HG03469 (cell line): ENCODE results near the gene DHCR24.

Experiments
- ATAC-seq: cut with Tn5 transposase; IDR thresholded peaks from one replicate; pipeline ENCODE4 v1.9.1; 2021; ENCODE audit warnings: mild to moderate bottlenecking, moderate library complexity, moderate number of reproducible peaks; ENCODE audit not compliant: unreplicated experiment

DHCR24 gene

DNA sequence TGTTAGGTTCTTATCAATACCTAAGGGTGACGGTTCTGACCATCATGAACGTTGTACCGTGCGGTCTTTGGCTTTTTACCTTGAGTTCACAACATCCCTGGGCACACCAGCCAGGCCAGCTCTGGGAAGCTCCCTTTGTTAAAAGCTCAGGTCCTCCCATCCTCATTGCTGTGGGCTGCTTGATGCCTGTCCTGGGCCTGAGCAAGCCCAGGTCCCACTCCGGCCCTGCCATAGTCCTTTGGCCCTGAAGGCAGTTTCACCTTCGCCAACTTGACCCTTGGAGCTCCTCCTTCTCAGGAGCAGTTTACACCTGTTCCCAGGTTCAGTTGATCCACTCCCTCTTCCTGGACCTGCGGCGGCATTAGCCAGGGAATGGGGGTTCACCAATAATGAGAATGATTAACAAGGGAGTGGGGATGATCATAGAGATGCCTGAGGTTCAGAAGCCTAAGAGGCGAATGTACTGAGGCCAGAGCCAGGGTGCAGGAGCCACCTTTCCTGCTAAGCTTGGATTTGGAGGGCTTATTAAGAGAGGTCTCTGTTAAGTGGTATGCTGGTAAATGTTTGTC lies 40.2 kb downstream of the DHCR24 start:
- ATAC-seq = no peak

GRCh38 chr1:54846301-54846700 lies 40.7 kb downstream of the DHCR24 start:
- ATAC-seq = no peak

- ATAC-seq = no peak
Observed at GRCh38 chr1:54845772-54846171, 41.2 kb downstream of the DHCR24 start.

DNA sequence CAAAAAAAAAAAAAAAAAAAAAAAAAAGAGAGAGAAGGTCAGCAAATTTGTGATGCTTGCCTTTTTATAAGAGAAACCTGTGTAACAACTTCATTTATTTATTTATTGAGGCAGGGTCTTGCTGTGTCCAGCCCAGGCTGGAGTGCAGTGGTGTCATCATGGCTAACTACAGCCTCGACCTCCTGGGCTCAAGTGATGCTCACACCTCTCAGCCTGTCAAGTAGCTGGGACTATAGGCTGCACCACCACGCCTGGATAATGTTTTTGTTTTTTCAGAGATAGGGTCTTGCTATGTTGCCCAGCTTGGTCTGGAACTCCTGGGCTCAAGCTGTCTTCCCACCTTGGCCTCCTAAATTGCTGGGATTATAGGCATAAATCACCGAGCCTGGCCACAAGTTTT lies 42.4 kb downstream of the DHCR24 start:
- no peak for ATAC-seq

- ATAC-seq = no peak
Observed at GRCh38 chr1:54843449-54843848, 43.5 kb downstream of the DHCR24 start.

- ATAC-seq = no peak
Observed at GRCh38 chr1:54842963-54843362, 44.0 kb downstream of the DHCR24 start.

DNA sequence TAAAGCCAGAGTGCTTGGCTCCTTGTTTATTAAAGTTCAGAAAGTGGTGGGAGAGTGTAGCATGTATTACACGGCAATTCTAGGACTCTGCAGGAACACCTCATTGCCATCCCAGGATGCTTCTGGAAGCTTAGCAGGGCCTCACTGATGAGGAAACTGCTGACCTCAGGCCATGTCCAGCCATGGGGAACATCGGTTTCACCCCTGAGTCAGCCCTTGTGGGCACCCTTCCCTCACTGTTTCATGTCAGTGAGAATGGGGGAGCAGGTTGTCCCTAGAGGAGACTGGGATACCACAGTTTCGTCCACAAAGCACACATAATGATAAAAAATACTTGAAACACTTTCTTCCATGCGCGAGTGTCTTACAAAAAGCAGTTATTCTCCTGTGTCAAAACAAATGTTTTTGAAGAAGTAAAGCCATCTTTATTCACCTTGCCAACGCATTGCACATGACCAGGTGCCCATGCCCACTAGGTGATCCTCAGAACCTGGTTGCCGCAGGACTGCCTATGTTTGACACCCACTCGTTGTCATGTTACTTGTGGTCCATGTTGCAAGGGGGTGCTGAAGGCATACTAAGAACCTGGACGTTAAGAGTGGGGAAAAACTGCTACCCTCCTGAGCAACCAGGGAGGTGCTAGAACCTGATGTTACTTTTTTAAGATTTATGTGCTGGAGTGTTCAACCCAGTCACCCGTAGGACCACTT lies 44.6 kb downstream of the DHCR24 start:
- ATAC-seq = no peak

DNA sequence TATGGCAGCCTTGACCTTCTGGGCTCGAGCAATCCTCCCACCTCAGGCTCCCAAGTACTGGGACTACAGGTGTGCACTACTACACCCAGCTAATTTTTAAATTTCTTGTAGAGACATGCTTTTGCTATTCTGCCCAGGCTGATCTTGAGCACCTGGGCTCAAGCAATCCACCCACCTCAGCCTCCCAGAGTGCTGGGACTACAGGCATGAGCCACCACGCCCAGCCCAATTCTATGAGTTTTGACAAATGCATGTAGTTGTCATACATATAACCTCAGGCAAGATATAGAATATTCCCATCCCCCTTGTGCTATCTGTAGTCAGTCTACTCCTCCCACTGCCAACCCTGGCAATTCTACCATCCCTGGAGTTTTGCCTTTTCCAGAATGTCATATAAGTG lies 47.2 kb downstream of the DHCR24 start:
- ATAC-seq = no peak

GRCh38 chr1:54838565-54839180 lies 48.3 kb downstream of the DHCR24 start:
- ATAC-seq = no peak

DNA sequence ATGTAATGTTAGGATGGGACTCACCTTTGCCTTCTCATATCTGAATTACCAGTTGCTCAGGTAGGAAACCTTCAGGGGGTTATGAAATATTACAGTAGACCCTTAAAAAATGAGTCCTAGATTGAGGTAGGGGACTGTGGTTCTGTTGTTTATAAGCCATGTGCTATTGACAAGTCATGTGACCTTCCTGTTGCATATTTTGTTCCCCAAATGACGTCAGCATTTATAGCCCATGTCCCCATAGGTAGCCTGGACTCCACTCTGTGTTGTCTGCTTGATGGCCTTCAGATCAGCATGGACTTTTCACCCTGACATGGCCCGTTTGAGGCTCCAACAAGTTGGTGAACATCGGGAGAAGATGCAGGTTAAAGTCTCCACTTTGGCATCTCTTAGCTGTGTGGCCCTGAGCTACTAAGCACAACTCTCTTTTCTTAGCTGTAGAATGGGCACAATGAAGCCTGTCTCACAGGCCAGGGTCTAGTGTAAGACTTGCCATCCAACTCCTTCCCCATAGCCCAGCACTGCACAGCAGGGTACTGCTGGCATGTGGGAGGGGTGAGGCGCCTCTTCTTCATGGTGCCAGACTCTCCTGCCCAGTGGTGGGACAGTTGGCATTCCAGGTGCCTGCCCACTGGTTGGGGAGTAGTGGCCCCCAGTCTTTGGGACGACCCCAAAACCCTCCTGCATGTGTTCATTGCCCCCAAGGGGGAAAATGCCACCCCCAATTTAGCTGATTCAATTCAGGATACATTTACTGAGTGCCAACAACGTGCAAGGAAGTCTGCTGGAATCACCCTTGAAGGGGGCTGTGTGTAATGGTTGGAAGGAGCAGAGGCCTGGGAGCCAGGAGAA lies 49.8 kb downstream of the DHCR24 start:
- ATAC-seq = no peak

DNA sequence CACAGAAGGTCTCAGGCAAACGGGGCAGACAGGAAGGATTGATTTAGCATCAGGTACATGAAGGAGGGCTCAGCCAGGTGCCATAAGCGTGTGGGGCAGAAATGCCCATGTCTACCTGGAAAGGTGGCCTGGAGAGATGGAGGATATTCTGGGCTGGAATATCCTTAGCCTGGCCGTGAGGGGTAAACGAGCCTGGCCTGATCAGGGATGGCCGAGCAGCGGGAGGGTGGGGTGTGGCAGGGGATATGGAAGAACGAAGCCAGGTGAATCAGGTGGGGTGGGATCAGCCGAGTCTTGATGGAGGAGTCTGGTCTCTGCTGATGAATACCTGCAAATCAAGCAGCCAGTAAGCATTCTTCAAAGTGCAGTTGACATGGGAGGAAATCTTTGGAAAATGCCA lies 50.4 kb downstream of the DHCR24 start:
- no peak for ATAC-seq

GRCh38 chr1:54835970-54836369 lies 51.0 kb downstream of the DHCR24 start:
- no peak for ATAC-seq

DNA sequence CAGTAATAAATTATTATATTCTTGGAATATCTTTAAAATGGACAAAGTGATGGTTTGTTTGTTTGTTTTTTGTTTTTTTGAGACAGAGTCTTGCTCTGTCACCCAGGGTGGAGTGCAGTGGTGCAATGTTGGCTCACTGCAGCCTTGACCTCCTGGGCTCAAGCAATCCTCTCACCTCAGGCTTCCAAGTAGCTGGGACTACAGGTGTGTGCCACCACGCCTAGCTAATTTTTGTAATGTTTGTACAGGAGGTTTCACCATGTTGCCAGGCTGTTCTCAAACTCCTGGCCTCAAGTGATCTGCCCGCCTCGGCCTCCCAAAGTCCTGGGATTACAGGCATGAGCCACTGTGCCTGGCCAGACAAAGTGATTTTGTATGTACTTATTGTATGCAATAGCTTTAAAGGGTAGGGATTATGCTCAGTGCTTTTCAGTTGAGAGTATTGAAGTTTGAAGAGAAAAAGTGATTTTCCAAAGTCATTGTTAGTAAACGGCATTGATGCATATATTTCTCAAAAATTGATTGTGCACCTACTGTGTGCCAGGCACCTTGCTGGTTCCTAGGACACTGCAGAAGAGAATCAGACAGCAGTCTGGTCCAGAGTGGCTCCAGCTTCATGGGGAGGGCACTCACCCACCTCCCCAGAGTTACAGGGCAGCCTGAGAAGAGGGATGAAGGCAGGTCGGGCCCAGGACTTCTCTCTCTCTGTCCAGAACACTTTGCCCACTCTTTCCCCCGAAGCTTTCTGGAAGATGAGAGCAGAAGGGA lies 51.7 kb downstream of the DHCR24 start:
- no peak for ATAC-seq

- ATAC-seq = no peak
Observed at GRCh38 chr1:54834007-54834541, 52.9 kb downstream of the DHCR24 start.

DNA sequence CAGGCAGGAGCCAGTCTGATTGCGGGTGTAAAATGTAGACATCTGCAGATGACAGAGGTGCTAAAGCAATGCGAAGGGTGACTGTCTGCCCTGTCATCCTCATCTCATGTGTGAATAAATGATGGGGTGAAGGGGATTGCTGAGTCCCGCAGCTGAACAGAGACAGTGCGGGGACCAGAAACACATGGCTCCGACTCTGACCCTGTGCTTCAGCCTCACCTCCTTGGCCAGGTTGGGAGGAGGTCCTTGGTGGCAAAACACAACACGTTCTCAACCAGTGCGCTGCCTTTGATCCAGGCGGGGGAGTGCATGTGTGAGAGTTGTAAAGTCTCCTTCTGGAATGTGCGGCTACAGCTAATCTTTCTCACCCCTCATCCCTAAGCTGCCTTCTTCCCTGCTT lies 53.9 kb downstream of the DHCR24 start:
- ATAC-seq = no peak

GRCh38 chr1:54826226-54826816 lies 60.7 kb downstream of the DHCR24 start:
- ATAC-seq = no peak

GRCh38 chr1:54825696-54826095 lies 61.3 kb downstream of the DHCR24 start:
- no peak for ATAC-seq

- ATAC-seq = no peak
Observed at GRCh38 chr1:54823670-54824069, 63.3 kb downstream of the DHCR24 start.

DNA sequence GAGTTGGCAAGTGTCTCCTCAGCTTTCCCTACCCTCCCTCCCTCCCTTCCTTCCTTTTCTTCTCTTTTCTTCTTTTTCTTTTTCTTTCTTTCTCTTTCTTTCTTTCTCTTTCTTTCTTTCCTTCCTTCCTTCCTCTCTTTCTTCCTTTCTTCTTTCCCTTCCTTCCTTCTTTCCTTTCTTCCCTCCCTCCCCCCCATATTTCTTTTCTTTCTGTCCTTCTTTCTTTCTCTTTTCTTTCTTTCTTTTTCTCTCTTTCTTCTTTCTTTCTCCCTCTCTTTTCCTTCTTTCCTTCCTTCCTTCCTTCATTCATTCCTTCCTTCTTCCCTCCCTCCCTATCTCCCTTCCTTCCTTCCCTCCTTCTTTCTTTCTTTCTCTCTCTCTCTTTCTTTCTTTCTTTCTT lies 67.3 kb downstream of the DHCR24 start:
- ATAC-seq = no peak

DNA sequence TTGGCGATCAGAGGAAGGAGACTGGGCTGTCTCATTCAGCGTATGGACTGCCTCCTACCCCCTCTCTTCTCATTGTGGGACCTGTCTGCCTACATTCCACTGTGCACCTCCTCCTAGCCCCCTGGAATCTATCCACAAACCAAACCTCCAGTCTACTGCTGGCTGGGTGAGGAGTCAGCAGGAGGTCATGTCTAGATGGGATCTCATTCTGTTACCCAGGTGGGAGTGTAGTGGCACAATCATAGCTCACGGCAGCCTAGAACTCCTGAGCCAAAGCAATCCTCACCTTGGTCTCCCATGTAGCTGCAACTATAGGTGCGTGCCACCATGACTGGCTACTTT lies 67.8 kb downstream of the DHCR24 start:
- no peak for ATAC-seq
